ENCODE data around the gene SPOCK1.

Gene SPOCK1

GRCh38 chr5:137315534-137316345 is 183.4 kb downstream of the SPOCK1 start:
- no peaks in the 10 kb centered on the region for H3K79me2 ChIP-seq (ENCODE audit: insufficient read depth, low read depth)
- H3K9ac ChIP-seq = no peak overlapping the region
- H3K4me1 ChIP-seq (ENCODE audit: low read depth, poor library complexity, severe bottlenecking) = no peaks in the 10 kb centered on the region
- H3K4me2 ChIP-seq = no peak overlapping the region
- H2AFZ ChIP-seq (ENCODE audit: low read depth) = no peak overlapping the region
- no peak overlapping the region for H3K4me3 ChIP-seq (IDR thresholded peaks at IDR 0.05; ENCODE audit: insufficient read depth, low read depth, low read length)
- TF ChIP-seq CTCF (conservative IDR thresholded peaks at IDR 0.05; ENCODE audit: low read depth, low read length) = no peak
- no peak overlapping the region for H3K27ac ChIP-seq
- H4K20me1 ChIP-seq (ENCODE audit: insufficient read depth) = no peaks in the 10 kb centered on the region
- no peaks in the 10 kb centered on the region for H3K27me3 ChIP-seq (ENCODE audit: insufficient read depth, low read depth)
- H3K36me3 ChIP-seq (ENCODE audit: insufficient read depth) = no peaks in the 10 kb centered on the region

GRCh38 chr5:137315109-137315508 is 184.0 kb downstream of the SPOCK1 start:
- Histone ChIP-seq H3K4me2 (no peak overlapping the region), H3K27me3 (ENCODE audit: insufficient read depth, low read depth) (no peaks in the 10 kb centered on the region), H3K9ac (no peak overlapping the region), H4K20me1 (ENCODE audit: insufficient read depth) (no peaks in the 10 kb centered on the region), H2AFZ (ENCODE audit: low read depth) (no peak overlapping the region), H3K27ac (no peak overlapping the region), H3K79me2 (ENCODE audit: insufficient read depth, low read depth) (no peaks in the 10 kb centered on the region), H3K36me3 (ENCODE audit: insufficient read depth) (no peaks in the 10 kb centered on the region), H3K4me3 (IDR thresholded peaks at IDR 0.05; ENCODE audit: insufficient read depth, low read depth, low read length) (no peak overlapping the region), H3K4me1 (ENCODE audit: low read depth, poor library complexity, severe bottlenecking) (no peaks in the 10 kb centered on the region)
- no peak for TF ChIP-seq CTCF (conservative IDR thresholded peaks at IDR 0.05; ENCODE audit: low read depth, low read length)

- no peak overlapping the region for H2AFZ ChIP-seq (ENCODE audit: low read depth)
- H3K27me3 ChIP-seq (ENCODE audit: insufficient read depth, low read depth) = no peaks in the 10 kb centered on the region
- H3K9ac ChIP-seq = no peak overlapping the region
- no peak overlapping the region for H3K4me3 ChIP-seq (IDR thresholded peaks at IDR 0.05; ENCODE audit: insufficient read depth, low read depth, low read length)
- no peaks in the 10 kb centered on the region for H3K79me2 ChIP-seq (ENCODE audit: insufficient read depth, low read depth)
- H3K36me3 ChIP-seq (ENCODE audit: insufficient read depth) = no peaks in the 10 kb centered on the region
- no peak overlapping the region for H3K27ac ChIP-seq
- no peak overlapping the region for H3K4me2 ChIP-seq
- no peak for TF ChIP-seq CTCF (conservative IDR thresholded peaks at IDR 0.05; ENCODE audit: low read depth, low read length)
- no peaks in the 10 kb centered on the region for H4K20me1 ChIP-seq (ENCODE audit: insufficient read depth)
- no peaks in the 10 kb centered on the region for H3K4me1 ChIP-seq (ENCODE audit: low read depth, poor library complexity, severe bottlenecking)
Measured at GRCh38 chr5:137313526-137314175, 185.5 kb downstream of the SPOCK1 start.

- H3K27ac ChIP-seq = no peak overlapping the region
- H2AFZ ChIP-seq (ENCODE audit: low read depth) = no peak overlapping the region
- H3K79me2 ChIP-seq (ENCODE audit: insufficient read depth, low read depth) = no peaks in the 10 kb centered on the region
- no peaks in the 10 kb centered on the region for H3K4me1 ChIP-seq (ENCODE audit: low read depth, poor library complexity, severe bottlenecking)
- no peaks in the 10 kb centered on the region for H4K20me1 ChIP-seq (ENCODE audit: insufficient read depth)
- no peak overlapping the region for H3K4me3 ChIP-seq (IDR thresholded peaks at IDR 0.05; ENCODE audit: insufficient read depth, low read depth, low read length)
- no peak overlapping the region for H3K4me2 ChIP-seq
- no peak for TF ChIP-seq CTCF (conservative IDR thresholded peaks at IDR 0.05; ENCODE audit: low read depth, low read length)
- no peaks in the 10 kb centered on the region for H3K36me3 ChIP-seq (ENCODE audit: insufficient read depth)
- no peak overlapping the region for H3K9ac ChIP-seq
- no peaks in the 10 kb centered on the region for H3K27me3 ChIP-seq (ENCODE audit: insufficient read depth, low read depth)
Measured at GRCh38 chr5:137312011-137312410, 187.1 kb downstream of the SPOCK1 start.
